Keratinocyte (primary cell): ENCODE data around the gene CHERP. TPM values are rescaled to one million over a fixed set of nuclear protein-coding genes. Genes with fewer than 3 reads are reported as not detected.

Source experiments
- DNase-seq: peaks from one replicate; pipeline ENCODE4 v3.0.0-alpha.2; 2011; ENCODE audit warnings: low read depth, missing footprints, low spot score
- FAIRE-seq: peaks from 2 replicates; lab custom pipeline; 2011; peaks lifted over from hg19 to GRCh38; lab: Jason Lieb, UNC
- H2AFZ ChIP-seq: 2 replicates; pipeline ENCODE4 v1.6.0; 2012; ENCODE audit warnings: low read length, control low read depth, inconsistent platforms; ENCODE audit not compliant: control insufficient read depth
- H3K27ac ChIP-seq: 2 replicates; pipeline ENCODE4 v1.5.1; 2011; ENCODE audit warnings: low read length; ENCODE audit not compliant: control insufficient read depth, insufficient read depth
- H3K27me3 ChIP-seq: 3 replicates; pipeline ENCODE4 v1.6.0; 2011; ENCODE audit warnings: low read length; ENCODE audit not compliant: control insufficient read depth, insufficient read depth; ENCODE audit errors: extremely low read depth
- H3K36me3 ChIP-seq, 2 experiments: 2 replicates in 1 of 2; 3 replicates in 1 of 2; pipeline ENCODE4 v1.5.1; 2011; ENCODE audit warnings: low read length in 2 of 2, mild to moderate bottlenecking in 1 of 2; ENCODE audit not compliant: control insufficient read depth in 2 of 2, insufficient read depth in 2 of 2; ENCODE audit errors: extremely low read depth in 1 of 2
- H3K4me1 ChIP-seq: 3 replicates; pipeline ENCODE4 v1.5.1; 2011; ENCODE audit warnings: low read length; ENCODE audit not compliant: control insufficient read depth, insufficient read depth; ENCODE audit errors: extremely low read depth
- H3K4me2 ChIP-seq: 3 replicates; pipeline ENCODE4 v1.6.0; 2011; ENCODE audit warnings: low read depth, low read length; ENCODE audit not compliant: control insufficient read depth, insufficient read depth; ENCODE audit errors: extremely low read depth
- H3K4me3 ChIP-seq, 3 experiments: fragments of 200-600 bp in 1 of 3; sonication (generic) in 1 of 3; 2 replicates in 2 of 3; 3 replicates in 1 of 3; pipeline ENCODE4 v1.5.1; 2011 to 2016; ENCODE audit warnings: low read length in 3 of 3, mild to moderate bottlenecking in 3 of 3, control low read depth in 2 of 3, inconsistent platforms in 1 of 3, low read depth in 1 of 3, mixed read lengths in 1 of 3, mixed run types in 1 of 3, moderate library complexity in 1 of 3; ENCODE audit not compliant: control insufficient read depth in 2 of 3, insufficient read depth in 2 of 3; ENCODE audit errors: extremely low read depth in 1 of 3
- H3K79me2 ChIP-seq: 2 replicates; pipeline ENCODE4 v1.6.0; 2012; ENCODE audit warnings: low read length; ENCODE audit not compliant: control insufficient read depth, insufficient read depth
- H3K9ac ChIP-seq: 3 replicates; pipeline ENCODE4 v1.6.0; 2011; ENCODE audit warnings: low read length; ENCODE audit not compliant: control insufficient read depth, insufficient read depth; ENCODE audit errors: extremely low read depth
- H3K9me1 ChIP-seq: 3 replicates; pipeline ENCODE4 v1.6.0; 2011; ENCODE audit warnings: low read length; ENCODE audit not compliant: control insufficient read depth, insufficient read depth; ENCODE audit errors: extremely low read depth
- H3K9me3 ChIP-seq: 2 replicates; pipeline ENCODE4 v1.5.1; 2012; ENCODE audit warnings: low read depth, low read length; ENCODE audit not compliant: control insufficient read depth
- H4K20me1 ChIP-seq: 3 replicates; pipeline ENCODE4 v1.6.0; 2011; ENCODE audit warnings: low read length; ENCODE audit not compliant: control insufficient read depth, insufficient read depth; ENCODE audit errors: extremely low read depth
- EZH2 ChIP-seq: IDR thresholded peaks from one replicate; pipeline ENCODE4 v1.6.1; 2012; ENCODE audit warnings: inconsistent platforms, mild to moderate bottlenecking, low read length, moderate library complexity
- dilution Hi-C: fragments of 300-500 bp; cut with MboI; formaldehyde crosslinking; loops from one replicate; pipeline ENCODE4 v1.7.0; 2020; ENCODE audit warnings: low sequenced_read_pairs; ENCODE audit not compliant: extremely low pct_ligation_motif_present
- polyA plus RNA-seq, 5 experiments: library from polyadenylated mRNA; depleted of rRNA in 3 of 5; stranded (reverse) in 3 of 5; stranded (forward) in 1 of 5; unstranded in 1 of 5; fragments of >200 nt; gene quantifications; 1 replicate in 1 of 5; 2 replicates in 3 of 5; 3 replicates in 1 of 5; pipeline versions ENCODE4 v1.2.1 to v1.2.3, GENCODE V29; 2011 to 2012; ENCODE audit warnings: missing spikeins in 2 of 5, low read depth in 1 of 5, low replicate concordance in 1 of 5
- TF ChIP-seq, protein P1 (sequence below), 3 experiments: IDR thresholded peaks in 1 of 3; conservative IDR thresholded peaks in 1 of 3; optimal IDR thresholded peaks in 1 of 3; 2 replicates in 2 of 3; 3 replicates in 1 of 3; pipeline versions ENCODE3 to v1.5.1; 2011; ENCODE audit warnings: low read length in 3 of 3, mild to moderate bottlenecking in 3 of 3, moderate library complexity in 2 of 3, control low read depth in 1 of 3, inconsistent platforms in 1 of 3; ENCODE audit not compliant: insufficient read depth in 2 of 3; ENCODE audit errors: extremely low read depth in 1 of 3

Gene CHERP
- polyA plus RNA-seq, 1 donor (not counting 4 experiments of a cell fraction or from before 2014, with no cell fraction given), result 3.6 TPM

DNA sequence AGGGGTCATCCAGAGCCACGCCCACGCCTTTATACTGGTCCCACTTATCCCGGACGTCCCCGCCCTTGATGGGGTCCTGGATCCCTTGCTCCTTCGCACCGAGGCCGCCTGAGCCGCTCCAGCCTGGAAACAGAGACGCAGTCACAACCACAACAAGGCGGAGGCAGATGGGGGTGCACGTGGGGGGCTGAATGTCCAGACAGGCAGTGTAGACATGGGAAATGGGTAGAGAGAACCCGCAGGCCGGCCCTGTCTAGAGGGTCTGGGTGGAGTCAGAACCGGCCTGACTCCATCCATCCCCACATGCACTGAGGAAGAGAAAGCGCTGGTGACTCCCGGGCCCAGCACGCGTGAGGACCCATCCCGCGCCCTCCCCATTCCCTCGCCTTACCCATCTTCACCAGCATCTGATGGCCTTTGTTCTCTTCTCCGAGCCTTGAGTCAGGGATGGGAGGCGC lies 23.0 kb downstream of the CHERP start:
- TF ChIP-seq, protein P1, sequence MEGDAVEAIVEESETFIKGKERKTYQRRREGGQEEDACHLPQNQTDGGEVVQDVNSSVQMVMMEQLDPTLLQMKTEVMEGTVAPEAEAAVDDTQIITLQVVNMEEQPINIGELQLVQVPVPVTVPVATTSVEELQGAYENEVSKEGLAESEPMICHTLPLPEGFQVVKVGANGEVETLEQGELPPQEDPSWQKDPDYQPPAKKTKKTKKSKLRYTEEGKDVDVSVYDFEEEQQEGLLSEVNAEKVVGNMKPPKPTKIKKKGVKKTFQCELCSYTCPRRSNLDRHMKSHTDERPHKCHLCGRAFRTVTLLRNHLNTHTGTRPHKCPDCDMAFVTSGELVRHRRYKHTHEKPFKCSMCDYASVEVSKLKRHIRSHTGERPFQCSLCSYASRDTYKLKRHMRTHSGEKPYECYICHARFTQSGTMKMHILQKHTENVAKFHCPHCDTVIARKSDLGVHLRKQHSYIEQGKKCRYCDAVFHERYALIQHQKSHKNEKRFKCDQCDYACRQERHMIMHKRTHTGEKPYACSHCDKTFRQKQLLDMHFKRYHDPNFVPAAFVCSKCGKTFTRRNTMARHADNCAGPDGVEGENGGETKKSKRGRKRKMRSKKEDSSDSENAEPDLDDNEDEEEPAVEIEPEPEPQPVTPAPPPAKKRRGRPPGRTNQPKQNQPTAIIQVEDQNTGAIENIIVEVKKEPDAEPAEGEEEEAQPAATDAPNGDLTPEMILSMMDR (optimal IDR thresholded peaks at IDR 0.05 in 1 of 3, IDR thresholded peaks at IDR 0.05 in 1 of 3, conservative IDR thresholded peaks at IDR 0.05 in 1 of 3; ENCODE audit: extremely low read depth in 1 of 3, insufficient read depth in 2 of 3, low read length in 3 of 3), result no peak
- TF ChIP-seq EZH2, result no peak
- Histone ChIP-seq H3K27ac (no peak overlapping the region), H2AFZ (no peak overlapping the region), H3K79me2 (no peaks in the 10 kb centered on the region), H3K9me3 (no peaks in the 10 kb centered on the region), H3K4me3 (no peak overlapping the region), H3K27me3 (no peaks in the 10 kb centered on the region), H3K9ac (no peak overlapping the region), H3K9me1 (no peaks in the 10 kb centered on the region), H4K20me1 (no peaks in the 10 kb centered on the region), H3K36me3 (peaks cover 48 to 60% of the 10 kb centered on the region in 2 experiments), H3K4me2 (no peak overlapping the region), H3K4me1 (no peaks in the 10 kb centered on the region)
- dilution Hi-C loops, result no loop called here
- FAIRE-seq (no peak), DNase-seq (no peak)

DNA sequence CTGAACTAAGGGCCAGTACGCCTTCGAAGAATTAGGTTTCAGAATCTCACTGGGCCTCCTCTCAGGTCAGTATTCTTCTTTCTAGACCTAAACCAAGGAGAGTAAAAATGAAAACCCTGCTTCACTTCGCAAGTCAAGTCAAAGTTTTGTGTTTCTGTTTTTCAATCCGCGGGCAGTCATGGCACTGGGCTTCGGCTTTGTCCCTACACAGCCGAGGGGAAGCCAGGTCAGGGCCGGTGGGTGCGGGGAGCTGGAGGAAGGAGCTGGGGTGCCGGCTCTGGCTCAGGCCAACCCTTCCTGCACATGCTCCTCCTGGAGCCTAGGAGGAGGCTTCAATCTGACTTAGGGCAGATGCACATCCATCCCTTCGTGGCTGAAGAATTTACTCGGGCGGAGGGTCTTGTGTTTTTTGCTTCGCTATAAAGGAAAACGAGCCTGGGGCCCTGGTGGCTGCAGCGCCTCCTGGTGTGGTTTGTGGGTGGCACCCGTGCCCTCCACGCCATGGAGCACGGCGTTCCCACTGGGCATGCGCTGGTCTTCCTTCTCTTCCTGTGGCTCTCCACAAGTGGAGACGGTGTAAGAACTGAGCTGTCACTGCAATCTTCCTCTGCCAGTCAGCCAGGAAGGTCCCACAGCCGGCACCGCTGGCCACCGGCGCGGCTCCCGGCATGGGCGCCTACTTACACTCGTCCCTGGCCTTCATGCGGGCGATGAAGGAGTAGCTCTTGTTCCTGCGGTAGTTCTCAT lies 23.6 kb downstream of the CHERP start:
- FAIRE-seq (no peak), DNase-seq (no peak)
- no peak for TF ChIP-seq EZH2
- TF ChIP-seq, protein P1 (optimal IDR thresholded peaks at IDR 0.05 in 1 of 3, IDR thresholded peaks at IDR 0.05 in 1 of 3, conservative IDR thresholded peaks at IDR 0.05 in 1 of 3; ENCODE audit: extremely low read depth in 1 of 3, insufficient read depth in 2 of 3, low read length in 3 of 3), result peak in 2 of 3 experiments; percentile 2 to 10
- Histone ChIP-seq H3K9me1 (no peaks in the 10 kb centered on the region), H4K20me1 (no peaks in the 10 kb centered on the region), H3K4me1 (no peaks in the 10 kb centered on the region), H2AFZ (no peak overlapping the region), H3K36me3 (peaks cover 44 to 55% of the 10 kb centered on the region in 2 experiments), H3K27me3 (no peaks in the 10 kb centered on the region), H3K9me3 (no peaks in the 10 kb centered on the region), H3K9ac (no peak overlapping the region), H3K79me2 (no peaks in the 10 kb centered on the region), H3K4me2 (no peak overlapping the region), H3K4me3 (no peak overlapping the region), H3K27ac (no peak overlapping the region)
- dilution Hi-C loops, result no loop called here
